ENCODE measurements around the gene GRM4. TPM values are rescaled to one million over a fixed set of nuclear protein-coding genes. Genes with fewer than 3 reads are reported as not detected.

GRM4 gene
- total and polyA plus RNA-seq, 10 of the 15 experiments (the other 5 are each of a cell fraction or from before 2014, with no cell fraction given): 0.01 to 0.31 (median 0.05) TPM; not detected in 2

- H3K27ac ChIP-seq (ENCODE audit: control insufficient read depth, insufficient read depth): no peak overlapping the region
- TF ChIP-seq POLR2A (IDR thresholded peaks at IDR 0.05; ENCODE audit: low read depth, low read length) (no peak), PRDM15 (CRISPR knock-in tag; IDR thresholded peaks at IDR 0.05) (no peak), ZNF622 (IDR thresholded peaks at IDR 0.05) (no peak)
- no peaks in the 10 kb centered on the region for H3K79me2 ChIP-seq (ENCODE audit: control insufficient read depth, insufficient read depth, low read length)
- H3K27me3 ChIP-seq (replicated peaks in 1 of 2; ENCODE audit: control insufficient read depth in 2 of 2, insufficient read depth in 2 of 2, low read length in 1 of 2): peaks cover 0 to 1% of the 10 kb centered on the region in 2 experiments; a peak in 2 of 4 replicates
- H2AFZ ChIP-seq (ENCODE audit: control insufficient read depth, low read depth, low read length): no peak overlapping the region
- no peak overlapping the region for H3K4me3 ChIP-seq
- H3K4me2 ChIP-seq (ENCODE audit: control insufficient read depth, insufficient read depth): no peak overlapping the region
- POLR2A ChIA-PET: no interaction called here
- BruUV-seq (replicated peaks): no TSS peak
- CTCF ChIA-PET: no interaction called here
- no peak overlapping the region for H3K9ac ChIP-seq (ENCODE audit: control insufficient read depth, insufficient read depth, low read length)
- SMC1A ChIA-PET (ENCODE audit: uncharacterized antibody, unreplicated experiment): no interaction called here
- no peaks in the 10 kb centered on the region for H3K4me1 ChIP-seq (ENCODE audit: control insufficient read depth, insufficient read depth, low read length)
- H4K20me1 ChIP-seq (ENCODE audit: control insufficient read depth, insufficient read depth): no peaks in the 10 kb centered on the region
- intact Hi-C loops (cut with micrococcal nuclease; ENCODE audit: unreplicated experiment): no loop called here
- no peaks in the 10 kb centered on the region for H3K36me3 ChIP-seq (ENCODE audit: control insufficient read depth in 2 of 2, insufficient read depth in 2 of 2, low read length in 1 of 2)
- DNase-seq (ENCODE audit: low read depth, low spot score) (no peak), FAIRE-seq (no peak), ATAC-seq (no peak)
- 10% methylated on average over 5 of the region's 5 CpGs for WGBS (ENCODE audit: insufficient coverage, insufficient replicate concordance, low lambda C conversion rate, missing lambda C conversion rate)
- in situ Hi-C loops (cut with MboI): no loop called here
- H3K9me3 ChIP-seq (replicated peaks; ENCODE audit: control insufficient read depth, insufficient read depth, low read length): no peaks in the 10 kb centered on the region
- RAD21 ChIA-PET (ENCODE audit: unreplicated experiment): no interaction called here
Observed at GRCh38 chr6:34112126-34112525, 33.8 kb downstream of the GRM4 start.

GRCh38 chr6:34110610-34111009, 35.3 kb downstream of the GRM4 start:
- 17% methylated on average over 6 of the region's 6 CpGs for WGBS (ENCODE audit: insufficient coverage, insufficient replicate concordance, low lambda C conversion rate, missing lambda C conversion rate)
- H3K4me1 ChIP-seq (ENCODE audit: control insufficient read depth, insufficient read depth, low read length): no peaks in the 10 kb centered on the region
- no peaks in the 10 kb centered on the region for H3K79me2 ChIP-seq (ENCODE audit: control insufficient read depth, insufficient read depth, low read length)
- ATAC-seq: no peak
- H3K27me3 ChIP-seq (replicated peaks in 1 of 2; ENCODE audit: control insufficient read depth in 2 of 2, insufficient read depth in 2 of 2, low read length in 1 of 2): peaks cover 0 to 5% of the 10 kb centered on the region in 2 experiments; a peak in 2 of 4 replicates
- BruUV-seq (replicated peaks): no TSS peak
- H2AFZ ChIP-seq (ENCODE audit: control insufficient read depth, low read depth, low read length): no peak overlapping the region
- in situ Hi-C loops (cut with MboI): no loop called here
- H3K9me3 ChIP-seq (replicated peaks; ENCODE audit: control insufficient read depth, insufficient read depth, low read length): no peaks in the 10 kb centered on the region
- intact Hi-C loops (cut with micrococcal nuclease; ENCODE audit: unreplicated experiment): no loop called here
- DNase-seq (ENCODE audit: low read depth, low spot score): no peak
- ChIA-PET CTCF (no interaction called here), RAD21 (ENCODE audit: unreplicated experiment) (no interaction called here), POLR2A (no interaction called here), SMC1A (ENCODE audit: uncharacterized antibody, unreplicated experiment) (no interaction called here)
- H4K20me1 ChIP-seq (ENCODE audit: control insufficient read depth, insufficient read depth): no peaks in the 10 kb centered on the region
- no peak for FAIRE-seq
- no peak overlapping the region for H3K4me3 ChIP-seq
- no peak overlapping the region for H3K4me2 ChIP-seq (ENCODE audit: control insufficient read depth, insufficient read depth)
- no peak overlapping the region for H3K9ac ChIP-seq (ENCODE audit: control insufficient read depth, insufficient read depth, low read length)
- no peak overlapping the region for H3K27ac ChIP-seq (ENCODE audit: control insufficient read depth, insufficient read depth)
- H3K36me3 ChIP-seq (ENCODE audit: control insufficient read depth in 2 of 2, insufficient read depth in 2 of 2, low read length in 1 of 2): no peaks in the 10 kb centered on the region
- TF ChIP-seq IRF4 (IDR thresholded peaks at IDR 0.05; ENCODE audit: low read depth, low read length) (no peak), EZH2 (IDR thresholded peaks at IDR 0.05; ENCODE audit: borderline replicate concordance, control insufficient read depth, low read depth, low read length) (no peak), ZNF384 (IDR thresholded peaks at IDR 0.05; ENCODE audit: borderline replicate concordance, low read depth, low read length) (no peak), ZNF24 (IDR thresholded peaks at IDR 0.05) (no peak), E4F1 (IDR thresholded peaks at IDR 0.05; ENCODE audit: borderline replicate concordance, partially characterized antibody) (no peak), SUPT20H (IDR thresholded peaks at IDR 0.05; ENCODE audit: borderline replicate concordance, control insufficient read depth, low read depth, low read length) (no peak), FOXK2 (IDR thresholded peaks at IDR 0.05) (no peak), DPF2 (IDR thresholded peaks at IDR 0.05) (no peak), JUNB (IDR thresholded peaks at IDR 0.05) (no peak), SRF (IDR thresholded peaks at IDR 0.05; ENCODE audit: low read depth in 2 of 2, low read length in 2 of 2) (no peak), ESRRA (IDR thresholded peaks at IDR 0.05; ENCODE audit: low read length) (no peak), KDM1A (IDR thresholded peaks at IDR 0.05; ENCODE audit: borderline replicate concordance) (no peak)

Measured in GM12878 (cell line).